IMR-90 (cell line): ENCODE measurements around the gene CDKL5. TPM values are rescaled to one million over a fixed set of nuclear protein-coding genes. Genes with fewer than 3 reads are reported as not detected.

ENCODE experiments used
- ATAC-seq: fragments of 200-7000 bp; cut with Tn5 transposase; 2 replicates; pipeline ENCODE4 v1.9.1; 2020; ENCODE audit warnings: low read depth, mild to moderate bottlenecking, moderate library complexity
- BruUV-seq: library from RNA; stranded (reverse); fragments of 400-500 nt; replicated peaks from 2 replicates; lab custom pipeline; 2021; lab: Mats Ljungman, UMichigan
- CTCF ChIA-PET: fragments of 300-600 bp; formaldehyde crosslinking; extraction: SDS; loops from one replicate; lab custom pipeline; 2021; ENCODE audit warnings: antibody characterized with exemption; lab: Yijun Ruan, JAX
- POLR2A ChIA-PET: fragments of 300-600 bp; sonication (Branson Sonifier 250); formaldehyde crosslinking; loops from one replicate; lab custom pipeline; 2022; ENCODE audit warnings: antibody characterized with exemption; ENCODE audit not compliant: unreplicated experiment; lab: Charles Lee
- DNase-seq: peaks from one replicate; pipeline ENCODE4 v3.0.0; 2013
- H2AFZ ChIP-seq: replicated peaks from 2 replicates; pipeline ENCODE3; 2013; ENCODE audit warnings: low read length, mild to moderate bottlenecking; ENCODE audit not compliant: poor library complexity
- H2AK5ac ChIP-seq: 2 replicates; pipeline ENCODE4 v1.6.1; 2013; ENCODE audit warnings: low read depth, low read length, inconsistent platforms
- H2AK9ac ChIP-seq: replicated peaks from 2 replicates; pipeline ENCODE3; 2013; ENCODE audit warnings: mild to moderate bottlenecking, low read depth, low read length, moderate library complexity; ENCODE audit not compliant: poor library complexity
- H2BK120ac ChIP-seq: 2 replicates; pipeline ENCODE4 v1.6.1; 2013; ENCODE audit warnings: low read depth, low read length, inconsistent platforms
- H2BK15ac ChIP-seq: 3 replicates; pipeline ENCODE4 v1.6.1; 2013; ENCODE audit warnings: low read depth, low read length, inconsistent platforms
- H2BK20ac ChIP-seq: 2 replicates; pipeline ENCODE4 v1.6.1; 2013; ENCODE audit warnings: low read depth, mild to moderate bottlenecking, inconsistent platforms, low read length, moderate library complexity
- H2BK5ac ChIP-seq: 2 replicates; pipeline ENCODE4 v1.6.1; 2013; ENCODE audit warnings: mild to moderate bottlenecking, low read depth, low read length, inconsistent platforms; ENCODE audit not compliant: poor library complexity, severe bottlenecking
- H3K14ac ChIP-seq: replicated peaks from 2 replicates; pipeline ENCODE4 v1.6.1; 2013; ENCODE audit warnings: low read depth, low read length, inconsistent platforms
- H3K18ac ChIP-seq: 2 replicates; pipeline ENCODE4 v1.6.1; 2013; ENCODE audit warnings: low read depth, low read length, control low read depth
- H3K23ac ChIP-seq: 2 replicates; pipeline ENCODE4 v1.6.1; 2013; ENCODE audit warnings: low read depth, low read length, inconsistent platforms
- H3K27ac ChIP-seq: 2 replicates; pipeline ENCODE4 v1.5.1; 2013; ENCODE audit warnings: mild to moderate bottlenecking, control low read depth, low read length; ENCODE audit not compliant: insufficient read depth
- H3K27me3 ChIP-seq: 2 replicates; pipeline ENCODE4 v1.6.1; 2013; ENCODE audit warnings: low read length; ENCODE audit not compliant: control insufficient read depth, insufficient read depth
- H3K36me3 ChIP-seq: 2 replicates; pipeline ENCODE4 v1.6.1; 2013; ENCODE audit warnings: low read length, mixed read lengths; ENCODE audit not compliant: control insufficient read depth, insufficient read depth
- H3K4ac ChIP-seq: 2 replicates; pipeline ENCODE4 v1.6.1; 2013; ENCODE audit warnings: low read depth, low read length, inconsistent platforms
- H3K4me1 ChIP-seq: 2 replicates; pipeline ENCODE4 v1.6.1; 2013; ENCODE audit warnings: low read length, mixed read lengths; ENCODE audit not compliant: control insufficient read depth, insufficient read depth
- H3K4me2 ChIP-seq: 2 replicates; pipeline ENCODE4 v1.6.1; 2013; ENCODE audit warnings: low read depth, mild to moderate bottlenecking, control low read depth, low read length, moderate library complexity
- H3K4me3 ChIP-seq: 2 replicates; pipeline ENCODE4 v1.5.1; 2013; ENCODE audit warnings: low read depth, mild to moderate bottlenecking, control low read depth, low read length, moderate library complexity; ENCODE audit not compliant: insufficient read depth
- H3K56ac ChIP-seq: 2 replicates; pipeline ENCODE4 v1.6.1; 2013; ENCODE audit warnings: low read length, inconsistent platforms; ENCODE audit not compliant: insufficient read depth; ENCODE audit errors: extremely low read depth
- H3K79me1 ChIP-seq, 2 experiments: 2 replicates each; pipeline ENCODE4 v1.6.1; 2013; ENCODE audit warnings: low read length in 2 of 2, inconsistent platforms in 1 of 2, low read depth in 1 of 2
- H3K9ac ChIP-seq: 2 replicates; pipeline ENCODE4 v1.6.1; 2013; ENCODE audit warnings: low read depth, low read length, control low read depth
- H3K9me1 ChIP-seq: 2 replicates; pipeline ENCODE4 v1.6.1; 2013; ENCODE audit warnings: low read length, inconsistent platforms; ENCODE audit not compliant: insufficient read depth
- H3K9me3 ChIP-seq: 2 replicates; pipeline ENCODE4 v1.6.1; 2013; ENCODE audit warnings: low read length; ENCODE audit not compliant: control insufficient read depth, insufficient read depth
- H4K20me1 ChIP-seq: 2 replicates; pipeline ENCODE4 v1.6.1; 2013; ENCODE audit warnings: low read length, inconsistent platforms; ENCODE audit not compliant: insufficient read depth
- H4K5ac ChIP-seq: 2 replicates; pipeline ENCODE4 v1.6.1; 2013; ENCODE audit warnings: mild to moderate bottlenecking, low read depth, low read length, control low read depth
- H4K8ac ChIP-seq, 2 experiments: 2 replicates each; pipeline ENCODE4 v1.6.1; 2013; ENCODE audit warnings: low read depth in 2 of 2, low read length in 2 of 2, control low read depth in 1 of 2, inconsistent platforms in 1 of 2
- H4K91ac ChIP-seq: 2 replicates; pipeline ENCODE4 v1.6.1; 2013; ENCODE audit warnings: low read depth, low read length, inconsistent platforms; ENCODE audit not compliant: insufficient read depth
- BHLHE40 ChIP-seq: fragments of 150-350 bp; IDR thresholded peaks from 2 replicates; pipeline ENCODE4 v1.6.1; 2016; ENCODE audit warnings: mild to moderate bottlenecking, low read depth, low read length
- CHD1 ChIP-seq: IDR thresholded peaks from 2 replicates; pipeline ENCODE4 v1.6.1; 2012; ENCODE audit warnings: low read depth, low read length, improper control_type of control experiment
- MXI1 ChIP-seq: IDR thresholded peaks from 2 replicates; pipeline ENCODE4 v1.6.1; 2012; ENCODE audit warnings: low read depth, mild to moderate bottlenecking, low read length, moderate library complexity, borderline replicate concordance
- RAD21 ChIP-seq: IDR thresholded peaks from 2 replicates; pipeline ENCODE4 v1.6.1; 2012; ENCODE audit warnings: low read length, improper control_type of control experiment
- RFX5 ChIP-seq: IDR thresholded peaks from 2 replicates; pipeline ENCODE4 v1.8.0; 2012; ENCODE audit warnings: low read depth, mild to moderate bottlenecking, low read length, moderate library complexity
- WGBS, 2 experiments: methylation state at CpG; one replicate each; pipeline versions ENCODE4 v1.1.5 to v1.1.7; 2013; ENCODE audit warnings: missing lambda C conversion rate in 2 of 2; ENCODE audit not compliant: insufficient read length in 1 of 2; ENCODE audit errors: extremely low coverage in 2 of 2; 5-methylcytosine and 5-hydroxymethylcytosine counted together
- dilution Hi-C: fragments of 300-500 bp; cut with HindIII; formaldehyde crosslinking; loops from one replicate; pipeline ENCODE4 v1.14.3; 2018; ENCODE audit warnings: low sequenced_read_pairs; ENCODE audit not compliant: unreplicated experiment
- in situ Hi-C: fragments of 300-500 bp; cut with MboI; formaldehyde crosslinking; loops from 3 replicates; pipeline ENCODE4 v1.14.3; 2019; ENCODE audit warnings: low sequenced_read_pairs, inconsistent platforms, mixed read lengths
- intact Hi-C: fragments of 100-400 bp; cut with micrococcal nuclease; formaldehyde crosslinking; loops from 2 replicates; pipeline ENCODE4 v1.10.0; 2022
- polyA plus RNA-seq, 3 experiments: library from polyadenylated mRNA; depleted of rRNA; stranded (reverse); fragments of >200 nt; gene quantifications; 2 replicates each; pipeline ENCODE4 v1.2.3, GENCODE V29; 2012; ENCODE audit warnings: low replicate concordance in 1 of 3
- total RNA-seq: library from RNA; depleted of rRNA; stranded (reverse); fragments of >200 nt; gene quantifications from 2 replicates; pipeline ENCODE4 v1.2.3, GENCODE V29; 2012
- TF ChIP-seq, protein P1 (sequence below): conservative IDR thresholded peaks from 2 replicates; pipeline ENCODE4 v1.5.1; 2012; ENCODE audit warnings: mild to moderate bottlenecking, low read depth, low read length, improper control_type of control experiment
- TF ChIP-seq, protein P2 (sequence below): fragments of 150-350 bp; IDR thresholded peaks from 2 replicates; pipeline ENCODE4 v1.6.1; 2016; ENCODE audit warnings: low read depth, mild to moderate bottlenecking, low read length, moderate library complexity, borderline replicate concordance

The CDKL5 gene
- total and polyA plus RNA-seq, 2 of the 4 experiments (the other 2 are of a cell fraction): 3.5 to 9.7 TPM

DNA sequence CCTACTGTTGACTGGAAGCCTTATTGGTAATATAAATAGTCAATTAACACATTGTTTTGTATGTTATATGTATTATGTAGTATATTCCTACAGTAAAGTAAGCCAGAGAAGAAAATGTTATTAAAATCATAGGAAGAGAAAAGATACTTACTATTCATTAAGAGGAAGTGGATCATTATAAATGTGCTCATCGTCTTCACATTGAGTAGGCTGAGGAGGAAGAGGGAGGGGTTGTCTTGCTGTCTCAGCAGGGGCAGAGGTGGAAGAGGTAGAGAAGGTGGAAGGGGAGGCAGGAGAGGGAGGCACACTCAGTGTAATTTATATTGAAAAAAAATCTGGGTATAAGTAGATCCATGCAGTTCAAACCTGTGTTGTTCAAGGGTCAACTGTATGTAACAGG is 10.6 kb downstream of the CDKL5 start:
- no peaks in the 10 kb centered on the region for H3K9me1 ChIP-seq
- in situ Hi-C loops (no loop called here), dilution Hi-C loops (no loop called here), intact Hi-C loops (no loop called here)
- BruUV-seq: no TSS peak
- DNase-seq (no peak), ATAC-seq (no peak)
- no peak overlapping the region for H4K8ac ChIP-seq
- H3K4me3 ChIP-seq: no peak overlapping the region
- ChIA-PET POLR2A (no interaction called here), CTCF (no interaction called here)
- H3K36me3 ChIP-seq: no peaks in the 10 kb centered on the region
- WGBS, 2 experiments: no CpG with 5 or more reads among the region's 1 CpG
- H4K5ac ChIP-seq: no peak overlapping the region
- no peak overlapping the region for H3K27ac ChIP-seq
- no peak overlapping the region for H3K18ac ChIP-seq
- H4K20me1 ChIP-seq: no peaks in the 10 kb centered on the region; the same call in 1 of the 2 replicates
- no peaks in the 10 kb centered on the region for H3K9me3 ChIP-seq
- H2BK120ac ChIP-seq: no peak overlapping the region
- no peak overlapping the region for H4K91ac ChIP-seq
- no peak overlapping the region for H2AK9ac ChIP-seq
- no peak overlapping the region for H2BK15ac ChIP-seq
- no peak overlapping the region for H3K56ac ChIP-seq
- H3K23ac ChIP-seq: no peak overlapping the region
- H3K9ac ChIP-seq: no peak overlapping the region
- no peak overlapping the region for H2BK5ac ChIP-seq
- no peaks in the 10 kb centered on the region for H3K27me3 ChIP-seq
- H3K4me1 ChIP-seq: no peaks in the 10 kb centered on the region
- no peak for TF ChIP-seq RAD21
- TF ChIP-seq RFX5: no peak
- TF ChIP-seq CHD1: no peak
- TF ChIP-seq, protein P1, sequence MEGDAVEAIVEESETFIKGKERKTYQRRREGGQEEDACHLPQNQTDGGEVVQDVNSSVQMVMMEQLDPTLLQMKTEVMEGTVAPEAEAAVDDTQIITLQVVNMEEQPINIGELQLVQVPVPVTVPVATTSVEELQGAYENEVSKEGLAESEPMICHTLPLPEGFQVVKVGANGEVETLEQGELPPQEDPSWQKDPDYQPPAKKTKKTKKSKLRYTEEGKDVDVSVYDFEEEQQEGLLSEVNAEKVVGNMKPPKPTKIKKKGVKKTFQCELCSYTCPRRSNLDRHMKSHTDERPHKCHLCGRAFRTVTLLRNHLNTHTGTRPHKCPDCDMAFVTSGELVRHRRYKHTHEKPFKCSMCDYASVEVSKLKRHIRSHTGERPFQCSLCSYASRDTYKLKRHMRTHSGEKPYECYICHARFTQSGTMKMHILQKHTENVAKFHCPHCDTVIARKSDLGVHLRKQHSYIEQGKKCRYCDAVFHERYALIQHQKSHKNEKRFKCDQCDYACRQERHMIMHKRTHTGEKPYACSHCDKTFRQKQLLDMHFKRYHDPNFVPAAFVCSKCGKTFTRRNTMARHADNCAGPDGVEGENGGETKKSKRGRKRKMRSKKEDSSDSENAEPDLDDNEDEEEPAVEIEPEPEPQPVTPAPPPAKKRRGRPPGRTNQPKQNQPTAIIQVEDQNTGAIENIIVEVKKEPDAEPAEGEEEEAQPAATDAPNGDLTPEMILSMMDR: no peak
- TF ChIP-seq, protein P2, sequence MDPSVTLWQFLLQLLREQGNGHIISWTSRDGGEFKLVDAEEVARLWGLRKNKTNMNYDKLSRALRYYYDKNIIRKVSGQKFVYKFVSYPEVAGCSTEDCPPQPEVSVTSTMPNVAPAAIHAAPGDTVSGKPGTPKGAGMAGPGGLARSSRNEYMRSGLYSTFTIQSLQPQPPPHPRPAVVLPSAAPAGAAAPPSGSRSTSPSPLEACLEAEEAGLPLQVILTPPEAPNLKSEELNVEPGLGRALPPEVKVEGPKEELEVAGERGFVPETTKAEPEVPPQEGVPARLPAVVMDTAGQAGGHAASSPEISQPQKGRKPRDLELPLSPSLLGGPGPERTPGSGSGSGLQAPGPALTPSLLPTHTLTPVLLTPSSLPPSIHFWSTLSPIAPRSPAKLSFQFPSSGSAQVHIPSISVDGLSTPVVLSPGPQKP: no peak
- no peak for TF ChIP-seq BHLHE40
- no peak for TF ChIP-seq MXI1
- no peak overlapping the region for H3K14ac ChIP-seq
- H2AFZ ChIP-seq: no peak overlapping the region
- no peak overlapping the region for H3K4ac ChIP-seq
- H2BK20ac ChIP-seq: no peak overlapping the region
- H3K4me2 ChIP-seq: no peak overlapping the region
- H2AK5ac ChIP-seq: no peak overlapping the region
- H3K79me1 ChIP-seq: peaks cover 3 to 15% of the 10 kb centered on the region in 2 experiments; a peak in 2 of 4 replicates
